Right forelimb (tissue), 1 donor: Measurements from ENCODE around the gene EIF2D.

Experiments used
- DNase-seq: peaks from one replicate; pipeline ENCODE4 v3.0.0-alpha.2; 2018

The EIF2D gene

GRCh38 chr1:206568779-206569352, 43.4 kb downstream of the EIF2D start:
- no peak for DNase-seq

- no peak for DNase-seq
These were observed 44.0 kb downstream of the EIF2D start for GRCh38 chr1:206568256-206568655.

GRCh38 chr1:206566999-206567398, 45.3 kb downstream of the EIF2D start:
- no peak for DNase-seq

GRCh38 chr1:206565995-206566394, 46.3 kb downstream of the EIF2D start:
- DNase-seq: no peak

GRCh38 chr1:206563367-206564207, 48.7 kb downstream of the EIF2D start:
- no peak for DNase-seq

- no peak for DNase-seq
These were observed 52.1 kb downstream of the EIF2D start for GRCh38 chr1:206560007-206560716.

GRCh38 chr1:206559672-206559995, 52.6 kb downstream of the EIF2D start:
- no peak for DNase-seq

GRCh38 chr1:206558794-206559671, 53.2 kb downstream of the EIF2D start:
- DNase-seq: no peak

GRCh38 chr1:206557636-206558473, 54.4 kb downstream of the EIF2D start:
- DNase-seq: no peak

- DNase-seq: peak; percentile 75
These were observed 55.3 kb downstream of the EIF2D start for GRCh38 chr1:206556750-206557635.

- DNase-seq: no peak
These were observed 56.1 kb downstream of the EIF2D start for GRCh38 chr1:206556047-206556749.

- no peak for DNase-seq
These were observed 56.8 kb downstream of the EIF2D start for GRCh38 chr1:206555473-206555935.

- no peak for DNase-seq
These were observed 57.4 kb downstream of the EIF2D start for GRCh38 chr1:206554701-206555472.

GRCh38 chr1:206554211-206554610, 58.1 kb downstream of the EIF2D start:
- DNase-seq: no peak

GRCh38 chr1:206551986-206552326, 60.3 kb downstream of the EIF2D start:
- no peak for DNase-seq

GRCh38 chr1:206551296-206551985, 60.8 kb downstream of the EIF2D start:
- DNase-seq: no peak

- DNase-seq: no peak
These were observed 61.8 kb downstream of the EIF2D start for GRCh38 chr1:206550446-206550845.

- DNase-seq: no peak
These were observed 65.2 kb downstream of the EIF2D start for GRCh38 chr1:206547104-206547503.

- no peak for DNase-seq
These were observed 66.9 kb downstream of the EIF2D start for GRCh38 chr1:206545351-206545750.
